Endodermal cell (in vitro differentiated cells): ENCODE data around the gene ALAD. TPM values are rescaled to one million over a fixed set of nuclear protein-coding genes. Genes with fewer than 3 reads are reported as not detected.

Experiments
- DNase-seq: peaks from one replicate; pipeline ENCODE4 v3.0.0-alpha.2; 2017
- H3K27ac ChIP-seq: 2 replicates; pipeline ENCODE4 v1.5.1; 2013; ENCODE audit warnings: mild to moderate bottlenecking, low read depth, low read length, moderate library complexity
- H3K27me3 ChIP-seq: 2 replicates; pipeline ENCODE4 v1.6.1; 2013; ENCODE audit warnings: mild to moderate bottlenecking, low read length, moderate library complexity; ENCODE audit not compliant: insufficient read depth, control insufficient read depth, poor library complexity, severe bottlenecking
- H3K36me3 ChIP-seq: 2 replicates; pipeline ENCODE4 v1.7.0; 2013; ENCODE audit warnings: mild to moderate bottlenecking, low read length, moderate library complexity; ENCODE audit not compliant: control insufficient read depth, insufficient read depth
- H3K4me1 ChIP-seq: one replicate; pipeline ENCODE4 v1.7.0; 2013; ENCODE audit warnings: low read length; ENCODE audit not compliant: control insufficient read depth, insufficient read depth
- H3K4me3 ChIP-seq: 2 replicates; pipeline ENCODE4 v1.5.1; 2013; ENCODE audit warnings: mild to moderate bottlenecking, low read length, moderate library complexity
- H3K9ac ChIP-seq: 2 replicates; pipeline ENCODE4 v1.6.1; 2013; ENCODE audit warnings: mild to moderate bottlenecking, low read length, moderate library complexity; ENCODE audit not compliant: poor library complexity, severe bottlenecking; ENCODE audit errors: extremely low read depth
- H3K9me3 ChIP-seq: 2 replicates; pipeline ENCODE4 v1.6.1; 2013; ENCODE audit warnings: mild to moderate bottlenecking, low read length, moderate library complexity; ENCODE audit not compliant: control insufficient read depth
- H3K27ac Mint-ChIP-seq: 2 replicates; pipeline ENCODE4 v1.8.0; 2020; ENCODE audit warnings: mixed read lengths
- H3K27me3 Mint-ChIP-seq: 2 replicates; pipeline ENCODE4 v1.8.0; 2021; ENCODE audit warnings: mild to moderate bottlenecking, mixed read lengths; ENCODE audit not compliant: insufficient read depth
- H3K36me3 Mint-ChIP-seq: 2 replicates; pipeline ENCODE4 v1.8.0; 2020; ENCODE audit warnings: low read depth, mixed read lengths
- H3K4me1 Mint-ChIP-seq: 2 replicates; pipeline ENCODE4 v1.8.0; 2020; ENCODE audit warnings: mixed read lengths
- H3K4me3 Mint-ChIP-seq: 2 replicates; pipeline ENCODE4 v1.8.0; 2020; ENCODE audit warnings: mild to moderate bottlenecking, moderate library complexity, mixed read lengths
- H3K9me3 Mint-ChIP-seq: 2 replicates; pipeline ENCODE4 v1.8.0; 2020; ENCODE audit warnings: mild to moderate bottlenecking, mixed read lengths
- WGBS, 2 experiments: methylation state at CpG; one replicate each; pipeline versions ENCODE4 v1.1.5 to v1.1.7; 2013; ENCODE audit warnings: missing lambda C conversion rate in 2 of 2, mixed read lengths in 1 of 2; ENCODE audit not compliant: insufficient coverage in 1 of 2, insufficient read length in 1 of 2; 5-methylcytosine and 5-hydroxymethylcytosine counted together
- total RNA-seq, 2 donors: library from RNA; stranded (reverse); fragmentation: NEBNext Ultra II Directional in 1 of 2; extraction: Animal tissue kit (Norgen Biotek cat#: 25700) in 1 of 2; gene quantifications; 2 replicates in 1 of 2; 3 replicates in 1 of 2; pipeline ENCODE4 v1.2.1, GENCODE V29; 2021
- TF ChIP-seq, protein P1 (sequence below): fragments of 200-600 bp; sonication (generic); conservative IDR thresholded peaks from 2 replicates; pipeline ENCODE4 v1.5.0; 2021; ENCODE audit warnings: antibody characterized with exemption, mild to moderate bottlenecking

The ALAD gene
- total RNA-seq, 2 donors from 2014 or later: 40.4 to 51.9 TPM

DNA sequence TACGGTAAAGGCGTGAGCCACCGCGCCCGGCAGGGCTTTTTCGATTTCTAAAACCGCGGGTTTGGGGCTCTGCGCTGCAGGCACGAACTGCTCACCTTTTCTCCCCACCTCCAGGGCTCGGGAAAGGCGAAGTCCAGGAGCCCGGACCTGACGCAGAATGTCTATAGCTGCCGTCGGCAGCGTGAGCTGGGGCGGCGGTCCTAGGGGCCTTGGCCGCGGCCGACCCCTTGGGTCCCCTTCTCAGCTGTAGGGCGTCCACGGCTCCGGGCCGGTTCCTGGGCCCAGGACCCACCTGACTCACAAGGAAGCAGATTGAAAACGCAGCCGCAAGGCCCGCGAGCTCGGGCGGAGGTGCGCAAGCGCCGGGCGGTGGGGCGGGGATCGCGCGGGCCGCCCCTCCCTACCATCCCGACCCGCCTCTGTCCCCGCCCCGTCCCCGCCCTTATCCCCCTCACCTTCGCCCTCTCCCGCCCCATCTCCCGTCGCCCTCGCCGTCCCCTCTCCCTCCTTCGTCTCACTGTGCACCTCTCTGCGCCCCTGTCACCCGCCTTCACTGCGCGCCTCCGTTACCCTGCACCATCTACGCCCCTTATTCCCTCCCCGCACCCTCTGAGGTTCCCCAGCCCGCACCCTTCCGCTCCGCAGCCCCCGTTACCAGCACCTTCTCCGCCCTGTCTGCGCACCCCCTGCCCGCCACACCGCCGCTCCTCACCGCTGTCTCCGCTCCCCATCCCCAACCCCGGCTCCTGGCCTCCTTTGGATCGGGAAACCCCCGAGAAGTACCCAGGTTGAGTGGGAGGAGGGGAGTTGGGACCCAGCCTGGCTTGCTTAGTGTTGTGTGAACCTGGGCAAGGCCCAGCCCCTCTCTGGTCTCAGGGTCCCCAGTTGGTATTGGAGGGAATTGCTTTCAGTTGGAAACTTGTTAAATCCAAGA lies 24.2 kb downstream of the ALAD start, which contains the start of gene HDHD3:
Gene HDHD3, minus strand, starts transcription at position 353 of the 934 bp plus-strand sequence. CDS start 2,632 bp downstream, outside the sequence.
- Mint-ChIP-seq H3K27me3 (no peaks in the 10 kb centered on the region), H3K4me1 (peaks cover 38% of the 10 kb centered on the region), H3K9me3 (no peaks in the 10 kb centered on the region), H3K27ac (peak within 1 kb of the TSS; percentile 87), H3K36me3 (peaks cover 14% of the 10 kb centered on the region), H3K4me3 (peak within 1 kb of the TSS; percentile 76)
- peak within 1 kb of the TSS; percentile 86 for H3K4me3 ChIP-seq
- no peaks in the 10 kb centered on the region for H3K9me3 ChIP-seq
- TF ChIP-seq, protein P1, sequence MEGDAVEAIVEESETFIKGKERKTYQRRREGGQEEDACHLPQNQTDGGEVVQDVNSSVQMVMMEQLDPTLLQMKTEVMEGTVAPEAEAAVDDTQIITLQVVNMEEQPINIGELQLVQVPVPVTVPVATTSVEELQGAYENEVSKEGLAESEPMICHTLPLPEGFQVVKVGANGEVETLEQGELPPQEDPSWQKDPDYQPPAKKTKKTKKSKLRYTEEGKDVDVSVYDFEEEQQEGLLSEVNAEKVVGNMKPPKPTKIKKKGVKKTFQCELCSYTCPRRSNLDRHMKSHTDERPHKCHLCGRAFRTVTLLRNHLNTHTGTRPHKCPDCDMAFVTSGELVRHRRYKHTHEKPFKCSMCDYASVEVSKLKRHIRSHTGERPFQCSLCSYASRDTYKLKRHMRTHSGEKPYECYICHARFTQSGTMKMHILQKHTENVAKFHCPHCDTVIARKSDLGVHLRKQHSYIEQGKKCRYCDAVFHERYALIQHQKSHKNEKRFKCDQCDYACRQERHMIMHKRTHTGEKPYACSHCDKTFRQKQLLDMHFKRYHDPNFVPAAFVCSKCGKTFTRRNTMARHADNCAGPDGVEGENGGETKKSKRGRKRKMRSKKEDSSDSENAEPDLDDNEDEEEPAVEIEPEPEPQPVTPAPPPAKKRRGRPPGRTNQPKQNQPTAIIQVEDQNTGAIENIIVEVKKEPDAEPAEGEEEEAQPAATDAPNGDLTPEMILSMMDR: no peak
- peak; percentile 94 for DNase-seq
- 1% methylated on average over 18 to 73 of the region's 74 CpGs for WGBS, 2 experiments
- peak within 1 kb of the TSS; percentile 79 for H3K9ac ChIP-seq
- peaks cover 12% of the 10 kb centered on the region for H3K4me1 ChIP-seq
- H3K27ac ChIP-seq: no peak within 1 kb of the TSS
- H3K27me3 ChIP-seq: no peaks in the 10 kb centered on the region
- peaks cover 28% of the 10 kb centered on the region for H3K36me3 ChIP-seq

GRCh38 chr9:113375057-113376023 lies 25.7 kb downstream of the ALAD start:
- no peak for DNase-seq
- TF ChIP-seq, protein P1: no peak
- H3K27me3 ChIP-seq: no peaks in the 10 kb centered on the region
- no peak overlapping the region for H3K9ac ChIP-seq
- Mint-ChIP-seq H3K27me3 (no peaks in the 10 kb centered on the region), H3K36me3 (peaks cover 19% of the 10 kb centered on the region), H3K27ac (peak overlapping the region; percentile 35), H3K4me1 (peaks cover 33% of the 10 kb centered on the region), H3K9me3 (no peaks in the 10 kb centered on the region), H3K4me3 (peak overlapping the region; percentile 76)
- peak overlapping the region; percentile 86 for H3K4me3 ChIP-seq
- H3K4me1 ChIP-seq: peaks cover 13% of the 10 kb centered on the region
- H3K9me3 ChIP-seq: no peaks in the 10 kb centered on the region
- peaks cover 28% of the 10 kb centered on the region for H3K36me3 ChIP-seq
- H3K27ac ChIP-seq: no peak overlapping the region
- WGBS, 2 experiments: 77 to 95% methylated on average over 4 to 6 of the region's 6 CpGs
